Measurements from ENCODE around the gene CTNNA3. TPM values are rescaled to one million over a fixed set of nuclear protein-coding genes. Genes with fewer than 3 reads are reported as not detected.

The CTNNA3 gene
- total RNA-seq, 1 donor from 2014 or later, result 159 TPM

DNA sequence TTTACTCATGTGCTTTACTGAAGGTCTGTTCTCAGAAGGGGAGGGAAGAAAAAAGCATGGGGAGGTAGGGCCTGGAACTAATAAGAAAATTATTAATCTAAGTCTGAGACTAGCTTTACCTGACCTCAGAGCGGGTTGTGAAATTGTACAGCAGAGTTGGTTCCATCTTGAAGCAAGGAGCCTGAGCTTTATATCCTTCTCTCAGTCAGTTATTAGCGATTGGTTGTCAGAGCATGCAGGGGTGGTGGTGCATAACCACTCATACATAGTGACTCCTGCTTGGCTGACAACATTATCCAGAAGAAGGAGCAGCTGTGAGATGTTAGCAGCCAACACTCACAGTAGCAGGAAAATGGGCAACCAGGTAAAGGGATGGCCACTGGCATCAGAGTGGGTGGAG lies 1746.5 kb downstream of the CTNNA3 start:
- H3K4me1 ChIP-seq, result no peaks in the 10 kb centered on the region
- TF ChIP-seq, protein P1, sequence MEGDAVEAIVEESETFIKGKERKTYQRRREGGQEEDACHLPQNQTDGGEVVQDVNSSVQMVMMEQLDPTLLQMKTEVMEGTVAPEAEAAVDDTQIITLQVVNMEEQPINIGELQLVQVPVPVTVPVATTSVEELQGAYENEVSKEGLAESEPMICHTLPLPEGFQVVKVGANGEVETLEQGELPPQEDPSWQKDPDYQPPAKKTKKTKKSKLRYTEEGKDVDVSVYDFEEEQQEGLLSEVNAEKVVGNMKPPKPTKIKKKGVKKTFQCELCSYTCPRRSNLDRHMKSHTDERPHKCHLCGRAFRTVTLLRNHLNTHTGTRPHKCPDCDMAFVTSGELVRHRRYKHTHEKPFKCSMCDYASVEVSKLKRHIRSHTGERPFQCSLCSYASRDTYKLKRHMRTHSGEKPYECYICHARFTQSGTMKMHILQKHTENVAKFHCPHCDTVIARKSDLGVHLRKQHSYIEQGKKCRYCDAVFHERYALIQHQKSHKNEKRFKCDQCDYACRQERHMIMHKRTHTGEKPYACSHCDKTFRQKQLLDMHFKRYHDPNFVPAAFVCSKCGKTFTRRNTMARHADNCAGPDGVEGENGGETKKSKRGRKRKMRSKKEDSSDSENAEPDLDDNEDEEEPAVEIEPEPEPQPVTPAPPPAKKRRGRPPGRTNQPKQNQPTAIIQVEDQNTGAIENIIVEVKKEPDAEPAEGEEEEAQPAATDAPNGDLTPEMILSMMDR (IDR thresholded peaks at IDR 0.05; ENCODE audit: borderline replicate concordance), result no peak
- no peaks in the 10 kb centered on the region for H3K36me3 ChIP-seq
- H3K27ac ChIP-seq (replicated peaks), result no peak overlapping the region
- no peaks in the 10 kb centered on the region for H3K27me3 ChIP-seq (ENCODE audit: low read depth)
- DNase-seq, result no peak
- H3K4me3 ChIP-seq, result no peak overlapping the region
- H3K9me3 ChIP-seq (replicated peaks), result no peaks in the 10 kb centered on the region
- intact Hi-C loops (cut with micrococcal nuclease), result no loop called here

DNA sequence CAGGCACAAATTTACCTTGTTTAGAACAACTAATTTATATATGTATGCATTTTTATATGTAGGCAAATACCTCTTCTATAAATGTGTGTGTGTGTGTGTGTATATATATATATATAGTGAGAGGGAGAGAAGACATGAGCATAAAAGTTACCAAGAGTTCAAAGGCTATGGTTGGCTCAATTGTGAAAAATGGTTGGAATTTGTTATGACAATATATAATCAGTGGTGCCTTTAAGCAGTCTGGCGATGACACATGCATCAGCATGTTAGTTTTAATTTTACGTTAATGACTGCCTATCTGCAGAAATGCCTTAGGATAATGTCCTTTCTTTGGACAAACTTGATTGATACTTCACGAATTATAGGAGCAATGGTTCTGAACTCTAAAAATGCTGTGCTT lies 1750.9 kb downstream of the CTNNA3 start:
- no peak for DNase-seq
- no peak overlapping the region for H3K27ac ChIP-seq (replicated peaks)
- H3K36me3 ChIP-seq, result no peaks in the 10 kb centered on the region
- H3K9me3 ChIP-seq (replicated peaks), result no peaks in the 10 kb centered on the region
- no peaks in the 10 kb centered on the region for H3K27me3 ChIP-seq (ENCODE audit: low read depth)
- TF ChIP-seq, protein P1 (IDR thresholded peaks at IDR 0.05; ENCODE audit: borderline replicate concordance), result no peak
- intact Hi-C loops (cut with micrococcal nuclease), result no loop called here
- no peak overlapping the region for H3K4me3 ChIP-seq
- H3K4me1 ChIP-seq, result no peaks in the 10 kb centered on the region

DNA sequence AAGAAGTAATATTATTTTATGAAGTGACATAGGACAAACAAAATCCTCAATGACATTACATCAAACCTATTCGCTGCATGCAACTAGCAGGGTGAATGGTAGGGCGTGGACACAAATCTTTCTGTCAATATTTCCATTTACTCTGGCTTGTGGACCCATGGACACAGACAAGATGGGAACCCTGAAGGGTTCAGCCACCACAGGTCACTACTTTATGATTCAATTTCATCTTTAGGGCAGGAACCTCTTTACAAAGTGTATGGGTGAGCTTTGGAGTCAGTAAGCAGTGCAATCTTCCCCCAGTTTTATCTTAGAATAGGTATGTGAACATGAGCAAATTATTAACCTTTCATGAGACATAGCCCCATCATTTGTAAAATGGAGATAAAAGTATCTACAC lies 1752.5 kb downstream of the CTNNA3 start:
- no peak for DNase-seq
- Histone ChIP-seq H3K27ac (replicated peaks) (no peak overlapping the region), H3K4me3 (no peak overlapping the region), H3K4me1 (no peaks in the 10 kb centered on the region), H3K9me3 (replicated peaks) (no peaks in the 10 kb centered on the region), H3K36me3 (no peaks in the 10 kb centered on the region), H3K27me3 (ENCODE audit: low read depth) (no peaks in the 10 kb centered on the region)
- TF ChIP-seq, protein P1 (IDR thresholded peaks at IDR 0.05; ENCODE audit: borderline replicate concordance), result no peak
- intact Hi-C loops (cut with micrococcal nuclease), result no loop called here

DNA sequence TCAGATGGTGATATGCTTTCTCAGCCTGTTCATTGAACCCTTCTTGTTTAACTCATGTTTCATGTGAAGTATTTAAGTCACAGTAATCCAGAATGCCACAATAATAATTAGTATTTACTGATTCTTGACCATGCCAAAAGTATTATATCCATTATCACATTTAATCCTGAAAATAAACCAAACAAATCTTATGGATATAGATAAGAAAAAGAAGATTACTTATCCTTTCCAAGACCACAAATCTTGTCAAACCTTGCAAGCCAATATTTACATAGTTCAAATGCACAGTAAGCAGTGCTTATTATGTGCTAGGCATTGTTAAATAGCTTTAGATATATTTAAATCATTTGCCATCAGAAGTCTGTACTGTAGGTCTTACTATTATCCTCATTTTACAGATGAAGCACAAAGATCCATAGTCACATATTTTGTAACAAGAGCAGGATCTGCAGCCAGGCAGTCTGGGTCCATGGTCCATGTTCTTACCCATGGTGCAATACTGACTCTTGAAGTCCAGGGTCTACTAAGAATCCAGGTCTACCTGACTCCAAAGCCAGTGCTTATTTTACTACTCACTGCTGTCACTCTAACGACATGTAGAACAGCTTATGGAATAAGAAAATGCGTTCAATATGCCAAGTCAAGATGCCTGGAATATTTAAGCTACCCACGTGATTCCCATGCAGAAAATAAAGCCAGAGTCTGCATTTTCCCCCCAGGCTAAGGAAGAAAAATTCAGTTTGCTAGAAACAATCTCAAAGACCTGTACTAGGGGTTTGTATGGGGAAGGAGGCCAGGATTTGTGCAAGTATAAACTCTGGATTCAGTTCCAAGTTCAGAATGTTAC lies 1755.0 kb downstream of the CTNNA3 start:
- no peaks in the 10 kb centered on the region for H3K9me3 ChIP-seq (replicated peaks)
- DNase-seq, result no peak

DNA sequence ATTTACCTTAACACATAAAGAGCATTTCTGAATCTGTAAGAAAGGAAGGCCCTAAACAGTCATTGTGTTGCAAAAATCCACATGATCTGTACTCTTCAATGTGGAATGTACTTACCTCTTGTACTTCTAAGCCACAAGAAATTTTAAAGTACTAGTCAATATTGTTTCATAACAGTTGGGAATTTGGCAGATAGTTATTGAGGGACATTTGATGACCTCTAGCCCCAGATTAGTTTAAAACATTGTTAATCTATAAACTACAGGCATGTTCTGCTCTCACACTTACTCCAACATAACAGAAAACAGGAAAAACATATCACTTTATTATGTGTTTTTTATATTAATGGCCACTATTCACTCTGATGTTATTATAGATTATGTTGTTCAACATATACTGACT lies 1755.9 kb downstream of the CTNNA3 start:
- Histone ChIP-seq H3K4me3 (no peak overlapping the region), H3K27me3 (ENCODE audit: low read depth) (no peaks in the 10 kb centered on the region), H3K36me3 (no peaks in the 10 kb centered on the region), H3K27ac (replicated peaks) (no peak overlapping the region), H3K9me3 (replicated peaks) (no peaks in the 10 kb centered on the region), H3K4me1 (no peaks in the 10 kb centered on the region)
- no peak for DNase-seq
- TF ChIP-seq, protein P1 (IDR thresholded peaks at IDR 0.05; ENCODE audit: borderline replicate concordance), result no peak
- intact Hi-C loops (cut with micrococcal nuclease), result no loop called here

More for the DNA sequence above, 1755.0 kb downstream of the CTNNA3 start:
- Histone ChIP-seq H3K4me3 (no peak overlapping the region), H3K27ac (replicated peaks) (no peak overlapping the region), H3K36me3 (no peaks in the 10 kb centered on the region), H3K27me3 (ENCODE audit: low read depth) (no peaks in the 10 kb centered on the region), H3K4me1 (no peaks in the 10 kb centered on the region)
- intact Hi-C loops (cut with micrococcal nuclease), result no loop called here
- TF ChIP-seq, protein P1 (IDR thresholded peaks at IDR 0.05; ENCODE audit: borderline replicate concordance), result no peak
